ENCODE data around the gene NPS.

- TF ChIP-seq CTCF (conservative IDR thresholded peaks at IDR 0.05; ENCODE audit: low read length): no peak
- no peak for TF ChIP-seq EZH2phosphoT487 (IDR thresholded peaks at IDR 0.05; ENCODE audit: borderline replicate concordance)
Measured at GRCh38 chr10:127552446-127552845, 3.3 kb downstream of the NPS start.

Data from Loucy (cell line).